IMR-90 (cell line): ENCODE results near the gene SRRM4. TPM values are rescaled to one million over a fixed set of nuclear protein-coding genes. Genes with fewer than 3 reads are reported as not detected.

Source experiments
- ATAC-seq: fragments of 200-7000 bp; cut with Tn5 transposase; 2 replicates; pipeline ENCODE4 v1.9.1; 2020; ENCODE audit warnings: low read depth, mild to moderate bottlenecking, moderate library complexity
- BruUV-seq: library from RNA; stranded (reverse); fragments of 400-500 nt; replicated peaks from 2 replicates; lab custom pipeline; 2021; lab: Mats Ljungman, UMichigan
- CTCF ChIA-PET: fragments of 300-600 bp; formaldehyde crosslinking; extraction: SDS; loops from one replicate; lab custom pipeline; 2021; ENCODE audit warnings: antibody characterized with exemption; lab: Yijun Ruan, JAX
- POLR2A ChIA-PET: fragments of 300-600 bp; sonication (Branson Sonifier 250); formaldehyde crosslinking; loops from one replicate; lab custom pipeline; 2022; ENCODE audit warnings: antibody characterized with exemption; ENCODE audit not compliant: unreplicated experiment; lab: Charles Lee
- DNase-seq: peaks from one replicate; pipeline ENCODE4 v3.0.0; 2013
- H2AFZ ChIP-seq: replicated peaks from 2 replicates; pipeline ENCODE3; 2013; ENCODE audit warnings: low read length, mild to moderate bottlenecking; ENCODE audit not compliant: poor library complexity
- H2AK5ac ChIP-seq: 2 replicates; pipeline ENCODE4 v1.6.1; 2013; ENCODE audit warnings: low read depth, low read length, inconsistent platforms
- H2AK9ac ChIP-seq: replicated peaks from 2 replicates; pipeline ENCODE3; 2013; ENCODE audit warnings: mild to moderate bottlenecking, low read depth, low read length, moderate library complexity; ENCODE audit not compliant: poor library complexity
- H2BK120ac ChIP-seq: 2 replicates; pipeline ENCODE4 v1.6.1; 2013; ENCODE audit warnings: low read depth, low read length, inconsistent platforms
- H2BK15ac ChIP-seq: 3 replicates; pipeline ENCODE4 v1.6.1; 2013; ENCODE audit warnings: low read depth, low read length, inconsistent platforms
- H2BK20ac ChIP-seq: 2 replicates; pipeline ENCODE4 v1.6.1; 2013; ENCODE audit warnings: low read depth, mild to moderate bottlenecking, inconsistent platforms, low read length, moderate library complexity
- H2BK5ac ChIP-seq: 2 replicates; pipeline ENCODE4 v1.6.1; 2013; ENCODE audit warnings: mild to moderate bottlenecking, low read depth, low read length, inconsistent platforms; ENCODE audit not compliant: poor library complexity, severe bottlenecking
- H3K14ac ChIP-seq: replicated peaks from 2 replicates; pipeline ENCODE4 v1.6.1; 2013; ENCODE audit warnings: low read depth, low read length, inconsistent platforms
- H3K18ac ChIP-seq: 2 replicates; pipeline ENCODE4 v1.6.1; 2013; ENCODE audit warnings: low read depth, low read length, control low read depth
- H3K23ac ChIP-seq: 2 replicates; pipeline ENCODE4 v1.6.1; 2013; ENCODE audit warnings: low read depth, low read length, inconsistent platforms
- H3K27ac ChIP-seq: 2 replicates; pipeline ENCODE4 v1.5.1; 2013; ENCODE audit warnings: mild to moderate bottlenecking, control low read depth, low read length; ENCODE audit not compliant: insufficient read depth
- H3K27me3 ChIP-seq: 2 replicates; pipeline ENCODE4 v1.6.1; 2013; ENCODE audit warnings: low read length; ENCODE audit not compliant: control insufficient read depth, insufficient read depth
- H3K36me3 ChIP-seq: 2 replicates; pipeline ENCODE4 v1.6.1; 2013; ENCODE audit warnings: low read length, mixed read lengths; ENCODE audit not compliant: control insufficient read depth, insufficient read depth
- H3K4ac ChIP-seq: 2 replicates; pipeline ENCODE4 v1.6.1; 2013; ENCODE audit warnings: low read depth, low read length, inconsistent platforms
- H3K4me1 ChIP-seq: 2 replicates; pipeline ENCODE4 v1.6.1; 2013; ENCODE audit warnings: low read length, mixed read lengths; ENCODE audit not compliant: control insufficient read depth, insufficient read depth
- H3K4me2 ChIP-seq: 2 replicates; pipeline ENCODE4 v1.6.1; 2013; ENCODE audit warnings: low read depth, mild to moderate bottlenecking, control low read depth, low read length, moderate library complexity
- H3K4me3 ChIP-seq: 2 replicates; pipeline ENCODE4 v1.5.1; 2013; ENCODE audit warnings: low read depth, mild to moderate bottlenecking, control low read depth, low read length, moderate library complexity; ENCODE audit not compliant: insufficient read depth
- H3K56ac ChIP-seq: 2 replicates; pipeline ENCODE4 v1.6.1; 2013; ENCODE audit warnings: low read length, inconsistent platforms; ENCODE audit not compliant: insufficient read depth; ENCODE audit errors: extremely low read depth
- H3K79me1 ChIP-seq, 2 experiments: 2 replicates each; pipeline ENCODE4 v1.6.1; 2013; ENCODE audit warnings: low read length in 2 of 2, inconsistent platforms in 1 of 2, low read depth in 1 of 2
- H3K9ac ChIP-seq: 2 replicates; pipeline ENCODE4 v1.6.1; 2013; ENCODE audit warnings: low read depth, low read length, control low read depth
- H3K9me1 ChIP-seq: 2 replicates; pipeline ENCODE4 v1.6.1; 2013; ENCODE audit warnings: low read length, inconsistent platforms; ENCODE audit not compliant: insufficient read depth
- H3K9me3 ChIP-seq: 2 replicates; pipeline ENCODE4 v1.6.1; 2013; ENCODE audit warnings: low read length; ENCODE audit not compliant: control insufficient read depth, insufficient read depth
- H4K20me1 ChIP-seq: 2 replicates; pipeline ENCODE4 v1.6.1; 2013; ENCODE audit warnings: low read length, inconsistent platforms; ENCODE audit not compliant: insufficient read depth
- H4K5ac ChIP-seq: 2 replicates; pipeline ENCODE4 v1.6.1; 2013; ENCODE audit warnings: mild to moderate bottlenecking, low read depth, low read length, control low read depth
- H4K8ac ChIP-seq, 2 experiments: 2 replicates each; pipeline ENCODE4 v1.6.1; 2013; ENCODE audit warnings: low read depth in 2 of 2, low read length in 2 of 2, control low read depth in 1 of 2, inconsistent platforms in 1 of 2
- H4K91ac ChIP-seq: 2 replicates; pipeline ENCODE4 v1.6.1; 2013; ENCODE audit warnings: low read depth, low read length, inconsistent platforms; ENCODE audit not compliant: insufficient read depth
- BHLHE40 ChIP-seq: fragments of 150-350 bp; IDR thresholded peaks from 2 replicates; pipeline ENCODE4 v1.6.1; 2016; ENCODE audit warnings: mild to moderate bottlenecking, low read depth, low read length
- CEBPB ChIP-seq: IDR thresholded peaks from 2 replicates; pipeline ENCODE4 v1.6.1; 2012; ENCODE audit warnings: low read depth, low read length, improper control_type of control experiment
- CHD1 ChIP-seq: IDR thresholded peaks from 2 replicates; pipeline ENCODE4 v1.6.1; 2012; ENCODE audit warnings: low read depth, low read length, improper control_type of control experiment
- FOS ChIP-seq: fragments of 150-350 bp; IDR thresholded peaks from 2 replicates; pipeline ENCODE4 v1.6.1; 2016; ENCODE audit warnings: low read depth, low read length
- MAFK ChIP-seq: IDR thresholded peaks from 2 replicates; pipeline ENCODE4 v1.6.1; 2012; ENCODE audit warnings: low read depth, low read length, improper control_type of control experiment
- MAZ ChIP-seq: IDR thresholded peaks from 2 replicates; pipeline ENCODE4 v1.6.1; 2012; ENCODE audit warnings: low read depth, mild to moderate bottlenecking, low read length, improper control_type of control experiment, moderate library complexity, borderline replicate concordance
- MXI1 ChIP-seq: IDR thresholded peaks from 2 replicates; pipeline ENCODE4 v1.6.1; 2012; ENCODE audit warnings: low read depth, mild to moderate bottlenecking, low read length, moderate library complexity, borderline replicate concordance
- NFE2L2 ChIP-seq: fragments of 150-350 bp; IDR thresholded peaks from 2 replicates; pipeline ENCODE4 v1.6.1; 2016; ENCODE audit warnings: low read depth, mild to moderate bottlenecking, low read length
- POLR2A ChIP-seq: IDR thresholded peaks from 2 replicates; pipeline ENCODE4 v1.6.1; 2012; ENCODE audit warnings: mild to moderate bottlenecking, low read depth, low read length
- RAD21 ChIP-seq: IDR thresholded peaks from 2 replicates; pipeline ENCODE4 v1.6.1; 2012; ENCODE audit warnings: low read length, improper control_type of control experiment
- RCOR1 ChIP-seq: IDR thresholded peaks from 2 replicates; pipeline ENCODE4 v1.6.1; 2012; ENCODE audit warnings: mild to moderate bottlenecking, low read length, improper control_type of control experiment; ENCODE audit not compliant: insufficient replicate concordance
- RFX5 ChIP-seq: IDR thresholded peaks from 2 replicates; pipeline ENCODE4 v1.8.0; 2012; ENCODE audit warnings: low read depth, mild to moderate bottlenecking, low read length, moderate library complexity
- SMC3 ChIP-seq: fragments of 150-350 bp; IDR thresholded peaks from 2 replicates; pipeline ENCODE4 v1.6.1; 2016; ENCODE audit warnings: low read depth, mild to moderate bottlenecking, antibody characterized with exemption, low read length, moderate library complexity
- WGBS, 2 experiments: methylation state at CpG; one replicate each; pipeline versions ENCODE4 v1.1.5 to v1.1.7; 2013; ENCODE audit warnings: missing lambda C conversion rate in 2 of 2; ENCODE audit not compliant: insufficient read length in 1 of 2; ENCODE audit errors: extremely low coverage in 2 of 2; 5-methylcytosine and 5-hydroxymethylcytosine counted together
- dilution Hi-C: fragments of 300-500 bp; cut with HindIII; formaldehyde crosslinking; loops from one replicate; pipeline ENCODE4 v1.14.3; 2018; ENCODE audit warnings: low sequenced_read_pairs; ENCODE audit not compliant: unreplicated experiment
- in situ Hi-C: fragments of 300-500 bp; cut with MboI; formaldehyde crosslinking; loops from 3 replicates; pipeline ENCODE4 v1.14.3; 2019; ENCODE audit warnings: low sequenced_read_pairs, inconsistent platforms, mixed read lengths
- intact Hi-C: fragments of 100-400 bp; cut with micrococcal nuclease; formaldehyde crosslinking; loops from 2 replicates; pipeline ENCODE4 v1.10.0; 2022
- polyA plus RNA-seq, 3 experiments: library from polyadenylated mRNA; depleted of rRNA; stranded (reverse); fragments of >200 nt; gene quantifications; 2 replicates each; pipeline ENCODE4 v1.2.3, GENCODE V29; 2012; ENCODE audit warnings: low replicate concordance in 1 of 3
- total RNA-seq: library from RNA; depleted of rRNA; stranded (reverse); fragments of >200 nt; gene quantifications from 2 replicates; pipeline ENCODE4 v1.2.3, GENCODE V29; 2012
- TF ChIP-seq, protein P1 (sequence below): fragments of 150-350 bp; IDR thresholded peaks from 2 replicates; pipeline ENCODE4 v1.6.1; 2017; ENCODE audit warnings: mild to moderate bottlenecking, antibody characterized with exemption, low read length, low read depth
- TF ChIP-seq, protein P2 (sequence below): fragments of 150-350 bp; IDR thresholded peaks from 2 replicates; pipeline ENCODE4 v1.6.1; 2016; ENCODE audit warnings: low read depth, mild to moderate bottlenecking, low read length, moderate library complexity, borderline replicate concordance

The SRRM4 gene
- total and polyA plus RNA-seq, 2 of the 4 experiments (the other 2 are of a cell fraction) = not detected

DNA sequence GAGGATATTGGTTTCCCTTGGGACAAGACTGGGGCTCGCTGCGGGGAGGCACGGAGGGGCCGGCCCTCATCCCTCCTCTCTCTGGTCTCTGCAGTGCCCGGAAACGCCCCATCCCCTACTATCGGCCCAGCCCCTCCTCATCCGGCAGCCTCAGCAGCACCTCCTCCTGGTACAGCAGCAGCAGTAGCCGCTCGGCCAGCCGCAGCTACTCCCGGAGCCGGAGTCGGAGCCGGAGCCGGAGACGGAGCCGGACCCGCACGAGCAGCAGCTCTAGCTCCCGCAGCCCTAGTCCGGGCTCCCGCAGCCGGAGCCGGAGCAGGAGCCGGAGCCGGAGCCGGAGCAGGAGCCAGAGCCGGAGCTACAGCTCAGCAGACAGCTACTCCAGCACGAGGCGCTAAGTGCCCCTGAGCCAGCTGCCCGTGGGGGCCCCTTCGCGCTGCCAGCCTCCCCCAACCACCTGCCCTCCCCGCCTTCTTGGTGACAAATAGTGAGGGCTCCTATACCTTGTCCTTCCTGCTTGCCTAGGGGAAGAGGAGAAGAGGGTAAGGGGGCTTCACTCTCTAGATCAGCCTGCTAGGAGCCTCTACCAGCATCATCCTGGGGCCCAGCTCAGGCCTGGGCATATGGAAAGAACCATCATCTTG is 175.2 kb downstream of the SRRM4 start:
- in situ Hi-C loops = no loop called here
- H3K18ac ChIP-seq = no peak overlapping the region
- no peak overlapping the region for H2AK9ac ChIP-seq
- 0 out of 2 replicates have a peak, but pooled peaks cover 1% of the 10 kb centered on the region for H3K9me3 ChIP-seq
- H3K27me3 ChIP-seq = no peaks in the 10 kb centered on the region
- ChIA-PET CTCF (no interaction called here), POLR2A (no interaction called here)
- no peak overlapping the region for H3K9ac ChIP-seq
- H4K91ac ChIP-seq = no peak overlapping the region
- dilution Hi-C loops = no loop called here
- H3K23ac ChIP-seq = no peak overlapping the region
- H3K79me1 ChIP-seq = no peaks in the 10 kb centered on the region
- intact Hi-C loops = no loop called here
- H3K9me1 ChIP-seq = no peaks in the 10 kb centered on the region
- H2BK15ac ChIP-seq = no peak overlapping the region
- no peak overlapping the region for H3K27ac ChIP-seq
- DNase-seq = no peak
- H3K4me1 ChIP-seq = no peaks in the 10 kb centered on the region
- H2BK5ac ChIP-seq = no peak overlapping the region
- no peak overlapping the region for H2AK5ac ChIP-seq
- ATAC-seq = no peak
- TF ChIP-seq POLR2A (no peak), CEBPB (no peak), NFE2L2 (no peak), MAZ (no peak), FOS (no peak), SMC3 (no peak), BHLHE40 (no peak), MXI1 (no peak), RAD21 (no peak), MAFK (no peak), RCOR1 (no peak), RFX5 (no peak), CHD1 (no peak)
- TF ChIP-seq, protein P1, sequence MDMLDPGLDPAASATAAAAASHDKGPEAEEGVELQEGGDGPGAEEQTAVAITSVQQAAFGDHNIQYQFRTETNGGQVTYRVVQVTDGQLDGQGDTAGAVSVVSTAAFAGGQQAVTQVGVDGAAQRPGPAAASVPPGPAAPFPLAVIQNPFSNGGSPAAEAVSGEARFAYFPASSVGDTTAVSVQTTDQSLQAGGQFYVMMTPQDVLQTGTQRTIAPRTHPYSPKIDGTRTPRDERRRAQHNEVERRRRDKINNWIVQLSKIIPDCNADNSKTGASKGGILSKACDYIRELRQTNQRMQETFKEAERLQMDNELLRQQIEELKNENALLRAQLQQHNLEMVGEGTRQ = no peak
- TF ChIP-seq, protein P2, sequence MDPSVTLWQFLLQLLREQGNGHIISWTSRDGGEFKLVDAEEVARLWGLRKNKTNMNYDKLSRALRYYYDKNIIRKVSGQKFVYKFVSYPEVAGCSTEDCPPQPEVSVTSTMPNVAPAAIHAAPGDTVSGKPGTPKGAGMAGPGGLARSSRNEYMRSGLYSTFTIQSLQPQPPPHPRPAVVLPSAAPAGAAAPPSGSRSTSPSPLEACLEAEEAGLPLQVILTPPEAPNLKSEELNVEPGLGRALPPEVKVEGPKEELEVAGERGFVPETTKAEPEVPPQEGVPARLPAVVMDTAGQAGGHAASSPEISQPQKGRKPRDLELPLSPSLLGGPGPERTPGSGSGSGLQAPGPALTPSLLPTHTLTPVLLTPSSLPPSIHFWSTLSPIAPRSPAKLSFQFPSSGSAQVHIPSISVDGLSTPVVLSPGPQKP = no peak
- no peak overlapping the region for H3K14ac ChIP-seq
- H3K4me2 ChIP-seq = no peak overlapping the region
- H3K4me3 ChIP-seq = no peak overlapping the region
- H2BK20ac ChIP-seq = no peak overlapping the region
- no peak overlapping the region for H4K5ac ChIP-seq
- no peak overlapping the region for H2BK120ac ChIP-seq
- no peak overlapping the region for H3K4ac ChIP-seq
- H3K36me3 ChIP-seq = no peaks in the 10 kb centered on the region
- no peaks in the 10 kb centered on the region for H4K20me1 ChIP-seq
- 74% methylated on average over 21 of the region's 35 CpGs; no CpG with 5 or more reads in 1 of the 2 experiments for WGBS, 2 experiments
- no peak overlapping the region for H2AFZ ChIP-seq
- no TSS peak for BruUV-seq
- no peak overlapping the region for H4K8ac ChIP-seq
- no peak overlapping the region for H3K56ac ChIP-seq
